ENCODE results near the gene BTG1. TPM values are rescaled to one million over a fixed set of nuclear protein-coding genes. Genes with fewer than 3 reads are reported as not detected.
A peak's percentile ranks its signal among the peaks of the same experiment; 100 is the strongest.

The BTG1 gene
- total and polyA plus RNA-seq, 9 of the 15 experiments (the other 6 are each of a cell fraction or from before 2014, with no cell fraction given), result 3.7 to 28.6 (median 7.4) TPM

DNA sequence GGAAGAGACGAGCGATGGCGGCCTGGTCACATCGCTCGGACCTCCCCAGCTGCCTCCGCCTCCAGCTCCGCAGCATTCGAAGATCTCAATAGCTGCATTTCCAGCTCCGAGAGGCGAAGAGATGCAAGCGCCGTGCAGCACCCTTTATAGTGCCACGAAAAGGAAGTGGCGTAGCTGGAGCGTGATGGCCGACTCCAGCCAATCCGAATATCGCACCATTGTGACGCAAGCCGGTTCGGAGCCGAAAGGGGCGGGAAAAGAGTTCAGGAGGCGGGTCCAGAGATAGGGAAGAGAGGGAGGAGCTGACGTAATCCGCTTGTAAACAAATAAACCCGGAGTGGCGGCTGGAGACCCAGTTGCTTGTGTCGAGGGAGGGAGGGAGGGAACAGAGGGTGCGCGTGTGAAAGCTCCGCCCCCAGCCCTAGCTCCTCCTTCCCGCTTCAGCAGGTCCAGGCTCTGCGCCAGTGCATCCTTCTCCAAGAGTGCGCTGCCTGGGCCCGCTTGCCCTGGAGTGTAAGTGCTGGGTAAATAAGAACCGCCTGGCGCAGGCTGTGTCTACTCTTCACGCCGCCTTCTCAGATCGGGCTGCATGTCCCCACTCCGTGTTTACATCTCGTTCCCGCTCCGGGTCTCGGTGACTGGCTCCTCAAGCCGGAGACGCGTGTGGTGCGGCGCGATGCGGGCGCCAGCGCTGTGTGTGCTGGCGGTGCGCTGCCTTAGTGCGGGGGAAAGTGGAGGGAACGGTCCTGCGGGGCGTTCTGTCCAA, at the start of gene BTG1 (continued):
- TF ChIP-seq, protein P1, sequence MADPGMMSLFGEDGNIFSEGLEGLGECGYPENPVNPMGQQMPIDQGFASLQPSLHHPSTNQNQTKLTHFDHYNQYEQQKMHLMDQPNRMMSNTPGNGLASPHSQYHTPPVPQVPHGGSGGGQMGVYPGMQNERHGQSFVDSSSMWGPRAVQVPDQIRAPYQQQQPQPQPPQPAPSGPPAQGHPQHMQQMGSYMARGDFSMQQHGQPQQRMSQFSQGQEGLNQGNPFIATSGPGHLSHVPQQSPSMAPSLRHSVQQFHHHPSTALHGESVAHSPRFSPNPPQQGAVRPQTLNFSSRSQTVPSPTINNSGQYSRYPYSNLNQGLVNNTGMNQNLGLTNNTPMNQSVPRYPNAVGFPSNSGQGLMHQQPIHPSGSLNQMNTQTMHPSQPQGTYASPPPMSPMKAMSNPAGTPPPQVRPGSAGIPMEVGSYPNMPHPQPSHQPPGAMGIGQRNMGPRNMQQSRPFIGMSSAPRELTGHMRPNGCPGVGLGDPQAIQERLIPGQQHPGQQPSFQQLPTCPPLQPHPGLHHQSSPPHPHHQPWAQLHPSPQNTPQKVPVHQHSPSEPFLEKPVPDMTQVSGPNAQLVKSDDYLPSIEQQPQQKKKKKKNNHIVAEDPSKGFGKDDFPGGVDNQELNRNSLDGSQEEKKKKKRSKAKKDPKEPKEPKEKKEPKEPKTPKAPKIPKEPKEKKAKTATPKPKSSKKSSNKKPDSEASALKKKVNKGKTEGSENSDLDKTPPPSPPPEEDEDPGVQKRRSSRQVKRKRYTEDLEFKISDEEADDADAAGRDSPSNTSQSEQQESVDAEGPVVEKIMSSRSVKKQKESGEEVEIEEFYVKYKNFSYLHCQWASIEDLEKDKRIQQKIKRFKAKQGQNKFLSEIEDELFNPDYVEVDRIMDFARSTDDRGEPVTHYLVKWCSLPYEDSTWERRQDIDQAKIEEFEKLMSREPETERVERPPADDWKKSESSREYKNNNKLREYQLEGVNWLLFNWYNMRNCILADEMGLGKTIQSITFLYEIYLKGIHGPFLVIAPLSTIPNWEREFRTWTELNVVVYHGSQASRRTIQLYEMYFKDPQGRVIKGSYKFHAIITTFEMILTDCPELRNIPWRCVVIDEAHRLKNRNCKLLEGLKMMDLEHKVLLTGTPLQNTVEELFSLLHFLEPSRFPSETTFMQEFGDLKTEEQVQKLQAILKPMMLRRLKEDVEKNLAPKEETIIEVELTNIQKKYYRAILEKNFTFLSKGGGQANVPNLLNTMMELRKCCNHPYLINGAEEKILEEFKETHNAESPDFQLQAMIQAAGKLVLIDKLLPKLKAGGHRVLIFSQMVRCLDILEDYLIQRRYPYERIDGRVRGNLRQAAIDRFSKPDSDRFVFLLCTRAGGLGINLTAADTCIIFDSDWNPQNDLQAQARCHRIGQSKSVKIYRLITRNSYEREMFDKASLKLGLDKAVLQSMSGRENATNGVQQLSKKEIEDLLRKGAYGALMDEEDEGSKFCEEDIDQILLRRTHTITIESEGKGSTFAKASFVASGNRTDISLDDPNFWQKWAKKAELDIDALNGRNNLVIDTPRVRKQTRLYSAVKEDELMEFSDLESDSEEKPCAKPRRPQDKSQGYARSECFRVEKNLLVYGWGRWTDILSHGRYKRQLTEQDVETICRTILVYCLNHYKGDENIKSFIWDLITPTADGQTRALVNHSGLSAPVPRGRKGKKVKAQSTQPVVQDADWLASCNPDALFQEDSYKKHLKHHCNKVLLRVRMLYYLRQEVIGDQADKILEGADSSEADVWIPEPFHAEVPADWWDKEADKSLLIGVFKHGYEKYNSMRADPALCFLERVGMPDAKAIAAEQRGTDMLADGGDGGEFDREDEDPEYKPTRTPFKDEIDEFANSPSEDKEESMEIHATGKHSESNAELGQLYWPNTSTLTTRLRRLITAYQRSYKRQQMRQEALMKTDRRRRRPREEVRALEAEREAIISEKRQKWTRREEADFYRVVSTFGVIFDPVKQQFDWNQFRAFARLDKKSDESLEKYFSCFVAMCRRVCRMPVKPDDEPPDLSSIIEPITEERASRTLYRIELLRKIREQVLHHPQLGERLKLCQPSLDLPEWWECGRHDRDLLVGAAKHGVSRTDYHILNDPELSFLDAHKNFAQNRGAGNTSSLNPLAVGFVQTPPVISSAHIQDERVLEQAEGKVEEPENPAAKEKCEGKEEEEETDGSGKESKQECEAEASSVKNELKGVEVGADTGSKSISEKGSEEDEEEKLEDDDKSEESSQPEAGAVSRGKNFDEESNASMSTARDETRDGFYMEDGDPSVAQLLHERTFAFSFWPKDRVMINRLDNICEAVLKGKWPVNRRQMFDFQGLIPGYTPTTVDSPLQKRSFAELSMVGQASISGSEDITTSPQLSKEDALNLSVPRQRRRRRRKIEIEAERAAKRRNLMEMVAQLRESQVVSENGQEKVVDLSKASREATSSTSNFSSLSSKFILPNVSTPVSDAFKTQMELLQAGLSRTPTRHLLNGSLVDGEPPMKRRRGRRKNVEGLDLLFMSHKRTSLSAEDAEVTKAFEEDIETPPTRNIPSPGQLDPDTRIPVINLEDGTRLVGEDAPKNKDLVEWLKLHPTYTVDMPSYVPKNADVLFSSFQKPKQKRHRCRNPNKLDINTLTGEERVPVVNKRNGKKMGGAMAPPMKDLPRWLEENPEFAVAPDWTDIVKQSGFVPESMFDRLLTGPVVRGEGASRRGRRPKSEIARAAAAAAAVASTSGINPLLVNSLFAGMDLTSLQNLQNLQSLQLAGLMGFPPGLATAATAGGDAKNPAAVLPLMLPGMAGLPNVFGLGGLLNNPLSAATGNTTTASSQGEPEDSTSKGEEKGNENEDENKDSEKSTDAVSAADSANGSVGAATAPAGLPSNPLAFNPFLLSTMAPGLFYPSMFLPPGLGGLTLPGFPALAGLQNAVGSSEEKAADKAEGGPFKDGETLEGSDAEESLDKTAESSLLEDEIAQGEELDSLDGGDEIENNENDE (IDR thresholded peaks at IDR 0.05; ENCODE audit: low read depth, low read length), result no peak
- TF ChIP-seq GABPB1 (CRISPR knock-in tag; IDR thresholded peaks at IDR 0.05) (peak; percentile 93), SREBF2 (CRISPR knock-in tag; IDR thresholded peaks at IDR 0.05) (no peak), ZSCAN32 (CRISPR knock-in tag; IDR thresholded peaks at IDR 0.05) (no peak), PRPF4 (IDR thresholded peaks at IDR 0.05; ENCODE audit: insufficient read depth, low read depth, low read length, poor library complexity, severe bottlenecking) (peak; percentile 67)
- TF ChIP-seq, protein P2, sequence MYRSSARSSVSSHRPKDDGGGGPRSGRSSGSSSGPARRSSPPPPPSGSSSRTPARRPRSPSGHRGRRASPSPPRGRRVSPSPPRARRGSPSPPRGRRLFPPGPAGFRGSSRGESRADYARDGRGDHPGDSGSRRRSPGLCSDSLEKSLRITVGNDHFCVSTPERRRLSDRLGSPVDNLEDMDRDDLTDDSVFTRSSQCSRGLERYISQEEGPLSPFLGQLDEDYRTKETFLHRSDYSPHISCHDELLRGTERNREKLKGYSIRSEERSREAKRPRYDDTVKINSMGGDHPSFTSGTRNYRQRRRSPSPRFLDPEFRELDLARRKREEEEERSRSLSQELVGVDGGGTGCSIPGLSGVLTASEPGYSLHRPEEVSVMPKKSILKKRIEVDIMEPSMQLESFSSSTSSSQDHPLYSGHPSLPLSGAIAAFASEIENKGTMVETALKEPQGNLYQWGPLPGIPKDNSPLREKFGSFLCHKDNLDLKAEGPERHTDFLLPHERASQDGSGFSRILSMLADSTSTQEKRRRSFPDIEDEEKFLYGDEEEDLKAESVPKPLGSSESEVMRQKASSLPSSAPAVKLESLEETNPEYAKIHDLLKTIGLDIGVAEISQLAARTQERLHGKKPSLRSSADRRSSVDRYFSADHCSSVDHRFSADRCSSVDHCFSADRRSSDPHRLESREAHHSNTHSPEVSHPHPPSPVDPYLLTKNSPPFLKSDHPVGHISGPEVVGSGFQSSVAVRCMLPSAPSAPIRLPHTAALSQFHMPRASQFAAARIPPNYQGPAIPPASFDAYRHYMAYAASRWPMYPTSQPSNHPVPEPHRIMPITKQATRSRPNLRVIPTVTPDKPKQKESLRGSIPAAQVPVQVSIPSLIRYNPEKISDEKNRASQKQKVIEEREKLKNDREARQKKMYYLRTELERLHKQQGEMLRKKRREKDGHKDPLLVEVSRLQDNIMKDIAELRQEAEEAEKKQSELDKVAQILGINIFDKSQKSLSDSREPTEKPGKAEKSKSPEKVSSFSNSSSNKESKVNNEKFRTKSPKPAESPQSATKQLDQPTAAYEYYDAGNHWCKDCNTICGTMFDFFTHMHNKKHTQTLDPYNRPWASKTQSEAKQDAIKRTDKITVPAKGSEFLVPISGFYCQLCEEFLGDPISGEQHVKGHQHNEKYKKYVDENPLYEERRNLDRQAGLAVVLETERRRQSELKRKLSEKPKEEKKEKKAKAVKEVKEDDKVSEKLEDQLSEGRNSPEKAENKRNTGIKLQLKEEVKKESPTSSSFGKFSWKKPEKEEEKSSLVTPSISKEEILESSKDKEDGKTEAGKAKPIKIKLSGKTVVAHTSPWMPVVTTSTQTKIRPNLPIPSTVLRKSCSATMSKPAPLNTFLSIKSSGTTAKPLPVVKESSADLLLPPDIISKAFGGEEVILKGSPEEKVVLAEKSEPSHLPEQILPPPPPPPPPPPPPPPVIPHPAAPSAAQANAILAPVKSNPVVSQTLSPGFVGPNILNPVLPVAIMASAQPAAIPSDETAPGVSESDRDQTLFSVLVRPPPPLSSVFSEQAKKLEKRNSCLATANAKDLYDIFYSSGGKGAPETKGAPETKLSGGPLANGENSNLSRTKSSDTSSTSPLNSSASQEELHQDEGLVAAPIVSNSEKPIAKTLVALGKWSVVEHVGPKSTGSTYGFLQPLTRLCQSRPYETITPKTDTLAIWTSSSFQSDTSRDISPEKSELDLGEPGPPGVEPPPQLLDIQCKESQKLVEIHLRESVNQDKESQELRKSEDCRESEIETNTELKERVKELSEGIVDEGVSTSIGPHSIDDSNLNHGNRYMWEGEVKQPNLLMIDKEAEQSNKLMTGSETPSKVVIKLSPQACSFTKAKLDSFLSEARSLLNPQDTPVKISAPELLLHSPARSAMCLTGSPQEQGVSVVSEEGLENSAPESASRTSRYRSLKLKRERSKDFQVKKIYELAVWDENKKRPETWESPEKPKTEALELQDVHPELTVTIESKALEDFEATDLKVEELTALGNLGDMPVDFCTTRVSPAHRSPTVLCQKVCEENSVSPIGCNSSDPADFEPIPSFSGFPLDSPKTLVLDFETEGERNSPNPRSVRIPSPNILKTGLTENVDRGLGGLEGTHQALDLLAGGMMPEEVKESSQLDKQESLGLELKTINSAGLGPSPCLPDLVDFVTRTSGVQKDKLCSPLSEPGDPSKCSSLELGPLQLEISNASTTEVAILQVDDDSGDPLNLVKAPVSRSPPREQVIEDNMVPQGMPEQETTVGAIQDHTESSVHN (IDR thresholded peaks at IDR 0.05; ENCODE audit: borderline replicate concordance in 1 of 2, low read depth in 1 of 2), result no peak

All from K562 (cell line).